Astrocyte (in vitro differentiated cells and primary cell): Measurements from ENCODE around the gene GPN2.

Experiments used
- EZH2 ChIP-seq: IDR thresholded peaks from 2 replicates; pipeline ENCODE4 v1.6.1; 2012; ENCODE audit warnings: mild to moderate bottlenecking, low read length, inconsistent platforms; ENCODE audit not compliant: insufficient read depth
- TF ChIP-seq, protein P1 (sequence below): IDR thresholded peaks from 2 replicates; pipeline ENCODE4 v1.5.1; 2011; ENCODE audit warnings: low read depth, mild to moderate bottlenecking, inconsistent platforms, low read length, moderate library complexity; ENCODE audit not compliant: insufficient read depth

DNA sequence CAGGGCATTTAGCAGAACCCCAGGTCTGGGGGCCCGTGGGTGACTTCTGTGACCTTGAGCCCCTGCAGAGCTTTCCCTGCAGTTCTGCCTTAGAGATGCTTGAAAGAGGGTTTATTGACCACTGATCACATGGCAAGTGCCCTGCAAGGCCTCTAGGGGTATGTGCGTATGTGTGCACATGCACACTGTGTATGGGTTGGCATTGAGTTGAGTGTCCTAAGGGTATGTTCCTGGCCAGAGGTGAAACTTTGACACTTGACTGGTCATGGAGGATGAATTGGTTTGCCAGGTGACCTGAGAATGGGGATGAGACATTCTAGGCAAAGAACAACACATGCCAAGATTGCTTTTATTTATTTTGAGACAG lies 48.6 kb upstream of the GPN2 start:
- TF ChIP-seq, protein P1, sequence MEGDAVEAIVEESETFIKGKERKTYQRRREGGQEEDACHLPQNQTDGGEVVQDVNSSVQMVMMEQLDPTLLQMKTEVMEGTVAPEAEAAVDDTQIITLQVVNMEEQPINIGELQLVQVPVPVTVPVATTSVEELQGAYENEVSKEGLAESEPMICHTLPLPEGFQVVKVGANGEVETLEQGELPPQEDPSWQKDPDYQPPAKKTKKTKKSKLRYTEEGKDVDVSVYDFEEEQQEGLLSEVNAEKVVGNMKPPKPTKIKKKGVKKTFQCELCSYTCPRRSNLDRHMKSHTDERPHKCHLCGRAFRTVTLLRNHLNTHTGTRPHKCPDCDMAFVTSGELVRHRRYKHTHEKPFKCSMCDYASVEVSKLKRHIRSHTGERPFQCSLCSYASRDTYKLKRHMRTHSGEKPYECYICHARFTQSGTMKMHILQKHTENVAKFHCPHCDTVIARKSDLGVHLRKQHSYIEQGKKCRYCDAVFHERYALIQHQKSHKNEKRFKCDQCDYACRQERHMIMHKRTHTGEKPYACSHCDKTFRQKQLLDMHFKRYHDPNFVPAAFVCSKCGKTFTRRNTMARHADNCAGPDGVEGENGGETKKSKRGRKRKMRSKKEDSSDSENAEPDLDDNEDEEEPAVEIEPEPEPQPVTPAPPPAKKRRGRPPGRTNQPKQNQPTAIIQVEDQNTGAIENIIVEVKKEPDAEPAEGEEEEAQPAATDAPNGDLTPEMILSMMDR: no peak
- no peak for TF ChIP-seq EZH2
